ENCODE measurements around the gene GOLIM4. TPM values are rescaled to one million over a fixed set of nuclear protein-coding genes. Genes with fewer than 3 reads are reported as not detected.

GOLIM4 gene
- total RNA-seq, 2 experiments from 2014 or later = 1.4 to 1.5 TPM

- H3K4me3 Mint-ChIP-seq = no peak overlapping the region
- H3K9me3 Mint-ChIP-seq = no peaks in the 10 kb centered on the region
- intact Hi-C loops (cut with micrococcal nuclease) = no loop called here
- H3K36me3 Mint-ChIP-seq = no peaks in the 10 kb centered on the region
- H3K27me3 Mint-ChIP-seq = peaks cover 44% of the 10 kb centered on the region
- peaks cover 10% of the 10 kb centered on the region for H3K4me1 Mint-ChIP-seq (ENCODE audit: low read depth)
- POLR2A ChIA-PET = no interaction called here
- CTCF ChIA-PET = no interaction called here
- no peak for DNase-seq
- no peak overlapping the region for H3K27ac Mint-ChIP-seq
Observed at GRCh38 chr3:168093790-168094189, 1.9 kb downstream of the GOLIM4 start.

GRCh38 chr3:168093229-168093628 lies 2.5 kb downstream of the GOLIM4 start:
- no peak overlapping the region for H3K4me3 Mint-ChIP-seq
- ChIA-PET POLR2A (no interaction called here), CTCF (no interaction called here)
- peaks cover 44% of the 10 kb centered on the region for H3K27me3 Mint-ChIP-seq
- H3K27ac Mint-ChIP-seq = no peak overlapping the region
- H3K9me3 Mint-ChIP-seq = no peaks in the 10 kb centered on the region
- peaks cover 10% of the 10 kb centered on the region for H3K4me1 Mint-ChIP-seq (ENCODE audit: low read depth)
- DNase-seq = no peak
- intact Hi-C loops (cut with micrococcal nuclease) = no loop called here
- H3K36me3 Mint-ChIP-seq = no peaks in the 10 kb centered on the region

GRCh38 chr3:168091941-168092340 lies 3.8 kb downstream of the GOLIM4 start:
- intact Hi-C loops (cut with micrococcal nuclease) = no loop called here

GRCh38 chr3:168091302-168091858 lies 4.3 kb downstream of the GOLIM4 start:
- H3K9me3 Mint-ChIP-seq = no peaks in the 10 kb centered on the region
- no peak overlapping the region for H3K27ac Mint-ChIP-seq
- ChIA-PET POLR2A (no interaction called here), CTCF (no interaction called here)
- H3K4me3 Mint-ChIP-seq = no peak overlapping the region
- intact Hi-C loops (cut with micrococcal nuclease) = no loop called here
- H3K27me3 Mint-ChIP-seq = peaks cover 37% of the 10 kb centered on the region
- H3K4me1 Mint-ChIP-seq (ENCODE audit: low read depth) = peaks cover 9% of the 10 kb centered on the region
- H3K36me3 Mint-ChIP-seq = no peaks in the 10 kb centered on the region
- no peak for DNase-seq

More at GRCh38 chr3:168091941-168092340, 3.8 kb downstream of the GOLIM4 start:
- peaks cover 42% of the 10 kb centered on the region for H3K27me3 Mint-ChIP-seq
- CTCF ChIA-PET = no interaction called here
- no peaks in the 10 kb centered on the region for H3K36me3 Mint-ChIP-seq
- peaks cover 10% of the 10 kb centered on the region for H3K4me1 Mint-ChIP-seq (ENCODE audit: low read depth)
- H3K4me3 Mint-ChIP-seq = no peak overlapping the region
- POLR2A ChIA-PET = no interaction called here
- no peak for DNase-seq
- H3K9me3 Mint-ChIP-seq = no peaks in the 10 kb centered on the region
- no peak overlapping the region for H3K27ac Mint-ChIP-seq

- Mint-ChIP-seq H3K36me3 (no peaks in the 10 kb centered on the region), H3K9me3 (no peaks in the 10 kb centered on the region), H3K27me3 (peaks cover 33% of the 10 kb centered on the region), H3K4me3 (no peak overlapping the region), H3K4me1 (ENCODE audit: low read depth) (peaks cover 5% of the 10 kb centered on the region), H3K27ac (no peak overlapping the region)
- CTCF ChIA-PET = no interaction called here
- no peak for DNase-seq
- POLR2A ChIA-PET = no interaction called here
- intact Hi-C loops (cut with micrococcal nuclease) = no loop called here
Observed at GRCh38 chr3:168090306-168091085, 5.2 kb downstream of the GOLIM4 start.

- Mint-ChIP-seq H3K4me3 (no peak overlapping the region), H3K4me1 (ENCODE audit: low read depth) (no peaks in the 10 kb centered on the region), H3K36me3 (no peaks in the 10 kb centered on the region), H3K27ac (no peak overlapping the region), H3K9me3 (no peaks in the 10 kb centered on the region), H3K27me3 (peaks cover 27% of the 10 kb centered on the region)
- DNase-seq = no peak
- POLR2A ChIA-PET = no interaction called here
- CTCF ChIA-PET = no interaction called here
- intact Hi-C loops (cut with micrococcal nuclease) = no loop called here
Observed at GRCh38 chr3:168089179-168089771, 6.4 kb downstream of the GOLIM4 start.

- H3K9me3 Mint-ChIP-seq = no peaks in the 10 kb centered on the region
- intact Hi-C loops (cut with micrococcal nuclease) = no loop called here
- ChIA-PET CTCF (interaction anchor here (1.1 kb wide), 1 partner anchor 10 kb away, joined by 3 read pairs; no protein-coding TSS in a partner anchor), POLR2A (no interaction called here)
- DNase-seq = no peak
- H3K27me3 Mint-ChIP-seq = peaks cover 22% of the 10 kb centered on the region
- H3K36me3 Mint-ChIP-seq = no peaks in the 10 kb centered on the region
- no peak overlapping the region for H3K4me3 Mint-ChIP-seq
- H3K4me1 Mint-ChIP-seq (ENCODE audit: low read depth) = no peaks in the 10 kb centered on the region
- H3K27ac Mint-ChIP-seq = no peak overlapping the region
Observed at GRCh38 chr3:168088106-168088720, 7.5 kb downstream of the GOLIM4 start.

GRCh38 chr3:168087539-168087938 lies 8.2 kb downstream of the GOLIM4 start:
- CTCF ChIA-PET = interaction anchor here (1.1 kb wide), 1 partner anchor 10 kb away, joined by 3 read pairs; no protein-coding TSS in a partner anchor
- intact Hi-C loops (cut with micrococcal nuclease) = no loop called here
- H3K9me3 Mint-ChIP-seq = no peaks in the 10 kb centered on the region
- H3K27ac Mint-ChIP-seq = no peak overlapping the region
- H3K27me3 Mint-ChIP-seq = peaks cover 17% of the 10 kb centered on the region
- H3K4me3 Mint-ChIP-seq = no peak overlapping the region
- no peak for DNase-seq
- no peaks in the 10 kb centered on the region for H3K36me3 Mint-ChIP-seq
- POLR2A ChIA-PET = no interaction called here
- H3K4me1 Mint-ChIP-seq (ENCODE audit: low read depth) = no peaks in the 10 kb centered on the region

- no peaks in the 10 kb centered on the region for H3K4me1 Mint-ChIP-seq (ENCODE audit: low read depth)
- H3K27me3 Mint-ChIP-seq = peaks cover 9% of the 10 kb centered on the region
- H3K27ac Mint-ChIP-seq = no peak overlapping the region
- H3K9me3 Mint-ChIP-seq = no peaks in the 10 kb centered on the region
- ChIA-PET POLR2A (no interaction called here), CTCF (interaction anchor here (1.1 kb wide), 1 partner anchor 11 kb away, joined by 3 read pairs; no protein-coding TSS in a partner anchor)
- H3K36me3 Mint-ChIP-seq = no peaks in the 10 kb centered on the region
- intact Hi-C loops (cut with micrococcal nuclease) = no loop called here
- DNase-seq = no peak
- no peak overlapping the region for H3K4me3 Mint-ChIP-seq
Observed at GRCh38 chr3:168086541-168087260, 9.0 kb downstream of the GOLIM4 start.

- POLR2A ChIA-PET = no interaction called here
- no peaks in the 10 kb centered on the region for H3K9me3 Mint-ChIP-seq
- CTCF ChIA-PET = no interaction called here
- intact Hi-C loops (cut with micrococcal nuclease) = no loop called here
- no peak for DNase-seq
- H3K27ac Mint-ChIP-seq = no peak overlapping the region
- H3K36me3 Mint-ChIP-seq = no peaks in the 10 kb centered on the region
- H3K4me1 Mint-ChIP-seq (ENCODE audit: low read depth) = no peaks in the 10 kb centered on the region
- H3K4me3 Mint-ChIP-seq = no peak overlapping the region
- peaks cover 8% of the 10 kb centered on the region for H3K27me3 Mint-ChIP-seq
Observed at GRCh38 chr3:168085491-168086119, 10.1 kb downstream of the GOLIM4 start.

- Mint-ChIP-seq H3K4me1 (ENCODE audit: low read depth) (no peaks in the 10 kb centered on the region), H3K4me3 (no peak overlapping the region), H3K27me3 (no peaks in the 10 kb centered on the region), H3K9me3 (no peaks in the 10 kb centered on the region), H3K27ac (no peak overlapping the region), H3K36me3 (no peaks in the 10 kb centered on the region)
- no peak for DNase-seq
- ChIA-PET CTCF (no interaction called here), POLR2A (no interaction called here)
- intact Hi-C loops (cut with micrococcal nuclease) = no loop called here
Observed at GRCh38 chr3:168083906-168084305, 11.8 kb downstream of the GOLIM4 start.

GRCh38 chr3:168081856-168082255 lies 13.9 kb downstream of the GOLIM4 start:
- CTCF ChIA-PET = no interaction called here
- H3K36me3 Mint-ChIP-seq = no peaks in the 10 kb centered on the region
- DNase-seq = no peak
- no peak overlapping the region for H3K4me3 Mint-ChIP-seq
- no peaks in the 10 kb centered on the region for H3K4me1 Mint-ChIP-seq (ENCODE audit: low read depth)
- POLR2A ChIA-PET = no interaction called here
- H3K9me3 Mint-ChIP-seq = no peaks in the 10 kb centered on the region
- intact Hi-C loops (cut with micrococcal nuclease) = no loop called here
- no peak overlapping the region for H3K27ac Mint-ChIP-seq
- no peaks in the 10 kb centered on the region for H3K27me3 Mint-ChIP-seq

All from activated CD4-positive, alpha-beta memory T cell treated with anti-CD3 and anti-CD28 coated beads for 36 hours (primary cell).